HG03378 (cell line): ENCODE measurements around the gene MYO18A.

Source experiments
- ATAC-seq: cut with Tn5 transposase; IDR thresholded peaks from one replicate; pipeline ENCODE4 v1.9.1; 2021; ENCODE audit warnings: mild to moderate bottlenecking, moderate library complexity; ENCODE audit not compliant: unreplicated experiment

Gene MYO18A

DNA sequence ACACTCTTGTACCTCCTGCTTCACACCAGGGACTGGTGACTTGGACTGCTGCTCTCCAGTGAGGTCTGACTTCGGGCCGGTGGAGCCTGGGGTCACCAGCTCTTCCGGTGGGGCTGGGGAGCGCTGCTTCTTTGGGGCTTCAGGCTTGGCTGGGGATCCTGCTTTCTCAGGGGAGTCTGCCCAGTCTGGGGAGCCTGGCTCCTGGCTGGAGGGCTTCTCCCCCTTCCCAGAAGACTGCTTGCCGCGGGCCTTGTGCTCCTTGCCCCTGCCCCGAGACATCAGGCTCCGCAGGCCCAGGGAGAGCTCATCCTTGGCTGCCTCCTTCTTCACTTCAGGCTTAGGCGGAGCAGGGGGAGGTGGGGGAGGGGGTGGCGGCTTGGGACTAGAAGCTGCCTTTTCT is 52.4 kb downstream of the MYO18A start:
- ATAC-seq: no peak

DNA sequence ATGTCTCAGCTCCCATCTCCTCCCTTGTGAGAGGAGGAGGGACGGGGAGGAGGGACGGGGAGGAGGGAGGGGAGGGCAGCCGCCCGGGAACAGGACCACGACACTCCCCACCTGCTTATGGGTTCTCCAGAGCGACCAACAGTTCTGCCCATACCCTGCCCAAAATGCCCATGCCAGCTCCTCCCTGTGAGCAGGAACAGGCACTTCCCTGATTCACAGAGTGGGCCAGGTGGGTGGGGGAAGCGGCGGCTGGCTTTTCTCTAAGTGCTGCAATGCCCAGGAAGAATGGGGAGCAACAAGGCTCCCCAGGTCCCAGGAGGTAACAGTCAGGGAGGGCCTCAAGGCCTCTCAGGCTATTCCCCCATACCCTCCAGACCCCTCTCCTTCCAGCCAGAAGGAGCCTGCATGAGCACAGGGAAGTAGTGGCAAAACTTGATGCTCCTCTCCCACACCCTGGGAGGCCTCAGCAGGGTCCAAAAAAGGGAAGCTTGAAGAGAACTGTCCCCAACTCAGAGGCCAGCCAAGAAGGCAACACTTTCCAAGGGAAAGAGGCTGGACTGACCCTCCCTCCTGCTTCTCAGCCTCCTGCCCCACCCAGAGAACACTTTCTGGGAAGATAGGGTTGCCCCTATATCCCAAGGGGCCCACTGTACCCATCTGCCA is 53.8 kb downstream of the MYO18A start:
- ATAC-seq: no peak

DNA sequence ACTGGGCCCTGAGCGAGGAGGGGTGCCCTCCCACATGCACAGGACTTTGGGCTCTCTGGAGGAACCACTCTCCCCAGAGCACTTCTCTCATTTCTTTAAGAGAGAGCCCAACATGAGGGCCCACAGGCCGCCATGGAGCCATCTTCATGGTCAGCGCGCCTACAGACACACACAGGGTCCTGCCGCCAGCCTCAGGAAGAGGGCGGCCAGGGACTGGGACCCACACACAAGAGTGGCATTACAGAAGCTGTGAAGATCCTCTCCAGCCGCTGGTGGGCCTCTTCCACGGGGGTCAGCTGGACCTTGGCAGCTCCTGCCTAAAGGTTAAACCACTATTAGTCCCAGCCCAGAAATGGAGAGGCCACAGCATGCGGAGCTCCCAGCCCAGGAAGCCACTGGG is 54.5 kb downstream of the MYO18A start:
- no peak for ATAC-seq

DNA sequence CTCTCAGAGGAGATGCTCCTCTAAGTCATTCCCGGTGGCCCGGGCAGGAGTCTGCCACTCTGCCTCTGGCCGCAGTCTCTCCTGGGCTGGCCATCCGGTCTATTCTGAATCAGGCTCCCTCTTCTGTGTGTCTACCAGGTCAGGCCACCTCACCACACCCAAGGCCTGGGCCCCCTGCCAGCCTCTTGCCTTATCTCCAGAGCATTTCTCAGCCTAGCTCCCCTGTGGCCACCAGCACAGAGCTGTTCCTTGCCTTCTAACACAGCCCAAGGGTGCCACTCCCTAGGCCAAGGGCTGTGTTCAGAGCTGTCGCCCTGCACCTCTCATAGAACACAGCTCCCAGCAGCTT is 55.3 kb downstream of the MYO18A start:
- no peak for ATAC-seq

DNA sequence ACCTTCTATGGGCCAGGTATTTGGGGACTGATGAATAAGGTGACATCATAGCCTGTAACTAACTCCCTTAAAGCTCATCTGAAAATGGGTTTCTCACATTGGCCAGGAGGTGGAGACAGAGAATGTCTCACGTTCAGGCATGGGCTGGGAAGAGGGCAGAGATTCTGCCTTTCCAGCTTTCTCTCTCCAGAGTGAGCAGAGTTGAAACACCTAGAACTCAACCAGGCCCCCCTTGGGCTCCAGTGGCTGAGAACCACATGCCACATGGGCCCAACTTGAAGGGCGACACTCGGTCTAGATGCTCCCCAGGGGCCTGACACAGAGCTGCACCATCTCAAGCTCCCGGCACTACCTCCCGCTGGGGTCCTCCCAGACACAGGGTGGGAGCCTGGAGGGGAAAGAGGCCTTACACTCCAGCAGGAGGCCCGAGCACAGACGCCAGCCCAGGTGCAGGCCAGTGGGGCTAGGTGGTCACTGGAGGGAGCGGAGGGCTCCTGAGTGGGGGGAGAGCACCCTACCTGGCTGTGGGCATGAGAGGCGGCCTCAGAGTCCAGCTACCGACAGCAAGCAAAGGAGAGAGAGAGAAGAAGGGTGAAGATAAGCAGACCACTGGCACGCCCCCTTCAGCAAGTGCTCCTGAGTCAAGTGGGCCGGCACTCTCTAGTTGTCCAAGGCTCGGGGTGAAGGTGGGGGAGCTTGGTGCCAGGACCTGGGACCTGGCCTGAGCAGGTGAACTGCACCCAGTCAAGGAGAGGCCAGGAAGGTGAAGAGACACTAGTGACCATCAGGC is 55.9 kb downstream of the MYO18A start:
- ATAC-seq: no peak

DNA sequence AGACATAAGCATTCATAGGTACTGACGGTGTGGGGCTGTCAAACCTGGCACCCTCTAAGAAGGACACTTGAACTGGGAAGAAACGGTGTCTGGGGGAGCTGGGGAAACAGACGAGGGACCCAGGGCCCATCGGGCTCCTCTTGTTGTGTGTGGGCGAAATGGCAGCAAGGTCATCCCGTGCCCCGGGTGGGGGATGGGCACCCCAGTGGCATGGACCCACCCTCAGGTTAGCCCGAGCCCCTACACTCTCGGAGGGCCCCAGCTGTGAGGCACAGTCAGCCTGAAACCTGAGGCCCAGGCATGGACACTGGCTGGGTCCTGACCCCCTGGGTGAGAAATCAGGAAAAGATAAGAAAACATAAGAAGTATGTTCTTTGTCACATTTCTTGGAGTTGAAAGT is 57.1 kb downstream of the MYO18A start:
- no peak for ATAC-seq

DNA sequence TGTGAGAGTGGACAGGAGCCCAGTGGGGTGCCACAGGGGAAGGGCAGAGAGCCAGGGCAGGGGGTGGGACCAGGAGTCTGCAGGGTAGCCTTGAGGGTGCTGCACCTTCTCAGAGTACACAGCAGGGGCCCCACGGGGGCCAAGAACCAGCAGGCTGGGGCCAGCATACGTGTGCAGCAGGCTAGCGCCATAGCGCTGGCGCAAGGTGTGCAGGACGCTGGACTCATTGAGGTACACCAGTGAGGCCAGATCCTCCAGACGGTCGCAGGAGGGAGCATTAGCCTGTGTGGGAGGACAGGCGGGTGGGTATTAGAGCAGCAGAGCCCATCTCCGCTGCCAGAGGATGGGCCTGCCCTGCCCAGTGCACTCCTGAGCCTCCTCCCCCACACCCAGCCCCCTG is 58.8 kb downstream of the MYO18A start:
- no peak for ATAC-seq

DNA sequence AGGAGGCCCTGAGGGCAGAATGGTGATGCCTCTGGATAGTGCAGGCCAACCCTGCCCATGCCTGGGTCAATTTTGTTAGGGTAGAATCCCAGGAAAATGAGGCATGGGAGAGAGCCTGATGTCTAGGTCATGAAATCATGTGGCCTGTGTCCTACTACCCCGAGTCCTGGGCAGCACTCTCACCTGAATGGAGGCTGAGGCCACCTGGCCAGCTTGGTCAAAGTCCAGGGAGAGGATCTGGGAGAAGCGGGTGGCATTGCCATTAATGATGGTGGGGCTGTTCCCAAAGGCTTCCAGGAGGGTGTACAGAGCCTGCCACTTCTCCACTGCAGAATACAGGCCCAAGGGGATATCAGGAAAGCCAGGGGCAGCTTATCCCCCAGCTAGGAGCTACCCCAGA is 59.8 kb downstream of the MYO18A start:
- ATAC-seq: no peak

DNA sequence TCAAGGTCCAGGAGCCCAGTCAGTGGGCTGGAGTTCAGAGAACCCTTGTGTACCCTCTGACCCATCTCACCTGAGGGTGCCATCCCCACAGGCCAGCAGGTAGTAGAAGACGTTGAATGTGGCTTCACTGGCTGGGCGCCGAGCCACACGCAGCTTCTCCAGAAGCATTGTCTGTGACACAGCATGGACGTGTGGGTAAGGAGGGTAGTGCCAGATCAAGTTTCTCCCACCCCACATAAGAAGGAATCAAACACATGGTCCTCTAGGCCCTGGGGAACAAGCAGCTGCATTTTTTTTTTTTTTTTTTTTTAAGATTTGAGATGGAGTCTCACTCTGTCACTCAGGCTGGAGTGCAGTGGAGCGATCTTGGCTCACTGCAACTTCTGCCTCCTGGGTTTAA is 60.9 kb downstream of the MYO18A start:
- no peak for ATAC-seq

DNA sequence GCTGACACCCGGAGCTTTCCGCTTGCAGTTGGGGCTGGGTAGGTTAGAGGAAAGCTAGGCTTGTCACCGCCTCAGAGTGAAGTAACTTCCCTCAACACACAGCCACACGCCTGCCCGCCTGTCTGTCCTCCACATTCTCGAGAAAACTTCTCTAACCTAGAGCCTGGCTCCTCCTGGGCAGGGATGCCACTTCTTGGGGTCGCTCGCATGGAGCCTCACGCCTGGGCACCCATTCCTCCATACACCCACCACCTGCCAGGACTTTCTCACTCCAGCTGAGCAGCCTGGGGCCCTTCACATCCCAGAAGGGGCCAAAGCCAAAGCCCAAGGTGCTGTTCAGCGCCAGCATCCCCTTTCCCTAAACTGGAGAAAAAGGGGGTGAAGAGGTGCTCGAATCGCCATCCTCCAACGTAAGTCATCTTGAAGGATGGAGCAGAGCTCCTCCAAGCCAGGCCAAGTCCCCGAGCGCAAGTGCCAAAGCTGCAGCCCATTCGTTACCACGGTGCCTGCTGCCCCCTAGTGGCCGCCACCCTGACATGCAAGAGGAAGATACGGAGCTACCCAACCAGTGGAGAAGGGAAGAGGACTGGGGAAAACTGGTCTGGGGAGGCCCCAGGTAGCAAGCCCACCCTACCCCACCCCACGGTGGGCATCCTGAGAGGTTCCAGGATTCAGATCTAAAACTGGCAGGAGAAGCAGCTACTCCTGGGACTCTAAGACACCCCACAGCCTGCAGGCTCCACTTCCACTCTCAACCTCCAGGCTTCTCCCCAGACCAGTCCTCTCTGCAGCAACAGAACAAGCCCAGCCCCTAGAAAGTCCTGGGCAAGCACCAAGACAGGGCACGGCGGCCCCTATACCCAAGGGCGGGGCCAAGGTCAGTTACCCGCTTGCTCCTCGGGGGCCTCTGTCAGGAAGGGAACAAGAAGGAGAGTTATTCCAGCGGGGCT is 63.1 kb downstream of the MYO18A start:
- no peak for ATAC-seq

DNA sequence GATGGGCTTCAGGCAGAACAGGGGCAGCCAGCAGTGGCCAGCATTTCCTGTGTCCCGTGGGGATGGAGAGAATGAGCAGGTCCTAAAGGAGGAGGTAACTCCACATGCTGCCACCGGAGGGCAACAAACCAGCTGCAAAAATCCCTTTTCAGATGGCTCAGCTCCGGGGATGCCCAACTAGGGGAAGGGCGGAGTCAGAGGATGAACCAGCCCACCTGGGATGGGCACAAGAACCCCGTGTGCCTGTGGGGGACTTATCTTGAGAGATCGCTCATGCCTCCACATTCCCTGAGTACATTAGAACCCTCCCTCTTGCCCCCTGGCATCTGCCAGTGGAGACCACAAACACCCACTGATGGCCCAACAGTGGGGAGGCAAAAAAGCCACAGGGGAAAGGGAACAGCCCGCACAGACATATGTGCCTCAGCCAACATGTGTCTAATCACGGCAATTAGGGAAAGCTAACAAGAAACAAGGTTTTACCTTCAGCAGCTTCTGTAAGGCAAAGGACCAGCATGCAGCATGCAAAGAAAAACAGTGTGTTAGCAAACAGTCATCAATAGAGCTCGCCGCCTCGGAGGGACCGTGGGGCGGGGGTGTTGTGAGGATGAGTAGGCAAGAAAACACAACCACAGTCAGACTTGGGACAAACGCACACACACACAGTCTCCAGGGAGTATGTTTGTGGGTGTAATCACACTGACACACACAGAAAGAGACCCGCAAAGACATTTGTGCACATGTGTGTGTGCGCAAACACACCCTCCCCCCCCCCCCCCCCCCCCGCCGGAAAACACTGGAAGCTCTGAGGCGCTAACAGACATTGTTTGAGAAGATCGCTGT is 64.0 kb downstream of the MYO18A start:
- no peak for ATAC-seq

DNA sequence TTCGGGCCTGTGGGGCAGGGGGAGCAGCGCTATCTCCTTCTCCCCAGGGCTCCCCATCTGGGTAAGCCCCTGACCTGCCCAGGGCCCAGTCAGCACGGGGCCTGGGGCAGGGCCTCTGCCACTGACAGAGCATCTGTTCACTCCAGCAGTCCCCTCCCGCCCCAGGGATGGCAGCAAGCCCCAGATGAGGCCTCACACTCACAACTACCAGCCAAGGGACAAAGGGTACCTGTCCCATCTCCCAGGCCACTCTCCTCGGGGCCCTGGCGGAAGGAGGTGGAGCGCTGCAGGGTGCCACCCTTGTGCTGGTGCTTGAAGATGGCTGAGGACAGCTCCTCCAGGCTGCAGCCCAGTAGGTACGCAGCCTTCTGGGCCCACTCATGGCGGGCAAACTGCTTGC is 64.8 kb downstream of the MYO18A start:
- no peak for ATAC-seq

DNA sequence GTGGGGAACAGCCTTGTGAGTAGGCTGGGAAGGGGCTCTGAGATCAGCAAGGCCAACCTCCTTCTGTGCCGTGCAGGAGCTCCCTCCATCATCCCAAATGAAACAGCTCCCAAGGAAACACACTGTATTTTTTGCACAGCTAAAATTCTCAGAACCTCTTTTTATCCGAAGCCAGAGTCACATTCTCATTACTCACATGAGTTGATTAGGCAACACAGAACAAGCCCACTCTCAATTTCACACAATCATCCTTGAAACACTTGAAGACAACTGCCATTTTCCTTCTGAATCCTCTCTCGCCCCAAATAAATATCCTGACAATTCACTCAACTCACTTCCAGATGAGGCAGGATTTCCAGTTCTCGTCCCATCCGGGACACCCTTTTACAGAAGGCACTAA is 66.1 kb downstream of the MYO18A start:
- ATAC-seq: no peak

DNA sequence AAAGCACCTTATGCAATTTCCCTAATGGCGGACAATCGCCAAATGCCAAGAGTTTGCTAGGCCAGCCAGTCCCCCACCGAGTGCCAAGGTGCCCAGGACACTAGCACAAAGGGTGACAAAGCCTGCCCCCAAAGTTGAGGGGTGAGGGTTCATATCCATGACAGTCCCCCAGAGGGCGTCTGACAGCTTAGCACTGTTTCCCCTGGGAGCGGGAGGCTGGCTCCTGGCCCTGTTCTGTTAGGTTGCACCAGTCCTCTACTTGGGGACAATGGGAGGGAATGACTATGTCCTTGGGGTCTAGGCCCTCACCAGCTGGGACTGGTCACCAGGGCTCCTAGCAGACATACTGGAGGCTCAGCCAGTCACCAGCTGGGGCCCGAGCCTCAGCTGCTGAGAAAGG is 66.9 kb downstream of the MYO18A start:
- no peak for ATAC-seq

DNA sequence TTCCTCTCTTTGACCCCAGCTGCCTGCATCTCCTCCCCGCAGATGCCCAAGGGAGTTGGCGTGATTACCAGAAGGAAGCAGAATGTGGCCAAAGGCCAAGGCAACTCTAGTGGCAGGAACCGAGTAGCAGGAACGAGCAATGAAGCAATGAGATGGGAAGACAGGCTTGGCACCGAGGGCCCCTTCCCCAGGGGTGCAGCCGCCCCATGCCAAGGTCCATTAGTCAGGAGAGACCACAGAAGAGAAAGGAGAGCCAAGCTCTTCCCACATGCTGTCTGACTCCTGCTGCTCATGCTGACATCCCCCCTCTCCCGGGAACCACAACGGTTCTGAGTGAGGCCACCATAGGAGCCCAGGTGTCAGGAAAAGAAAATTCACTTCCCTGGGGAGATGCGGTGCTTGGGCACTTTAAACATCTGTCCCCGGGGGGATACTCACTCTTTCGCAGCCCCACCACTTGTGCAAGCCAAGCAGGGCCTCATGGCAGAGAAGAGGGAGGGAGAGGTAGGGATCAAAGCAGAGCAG is 67.4 kb downstream of the MYO18A start:
- ATAC-seq: no peak

DNA sequence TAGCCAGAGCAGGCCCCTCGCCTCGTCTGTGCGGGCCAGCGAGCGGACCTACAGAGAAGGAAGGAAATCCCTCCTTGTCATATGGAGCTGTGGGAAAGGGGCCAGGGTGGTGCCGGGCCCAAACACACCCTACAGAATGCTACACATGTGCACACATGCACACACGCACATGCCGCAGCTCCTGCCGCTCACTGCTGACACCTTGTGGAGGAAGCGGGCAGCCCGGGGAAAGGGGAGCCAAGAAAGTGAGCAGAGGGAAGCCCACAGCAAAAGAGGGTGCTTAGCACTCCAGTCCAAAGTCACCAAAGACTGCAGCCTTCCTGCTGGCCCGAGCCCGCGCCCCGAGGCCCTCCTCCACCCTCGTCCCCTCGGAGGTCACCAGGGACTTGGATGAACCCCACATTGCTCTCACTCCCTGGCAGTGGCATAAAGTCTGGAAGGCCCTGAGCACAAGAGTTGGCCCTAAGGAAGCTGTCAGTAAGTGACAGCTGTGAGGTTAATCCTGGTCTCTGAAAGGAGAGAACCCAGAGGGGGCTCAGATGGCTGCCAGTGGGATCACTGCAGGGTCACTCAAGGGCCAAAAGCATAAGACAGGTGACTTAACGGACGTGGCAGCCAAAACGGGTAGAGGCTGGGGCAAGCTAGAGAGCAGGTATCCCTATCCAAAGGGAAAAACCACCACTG is 68.2 kb downstream of the MYO18A start:
- no peak for ATAC-seq

DNA sequence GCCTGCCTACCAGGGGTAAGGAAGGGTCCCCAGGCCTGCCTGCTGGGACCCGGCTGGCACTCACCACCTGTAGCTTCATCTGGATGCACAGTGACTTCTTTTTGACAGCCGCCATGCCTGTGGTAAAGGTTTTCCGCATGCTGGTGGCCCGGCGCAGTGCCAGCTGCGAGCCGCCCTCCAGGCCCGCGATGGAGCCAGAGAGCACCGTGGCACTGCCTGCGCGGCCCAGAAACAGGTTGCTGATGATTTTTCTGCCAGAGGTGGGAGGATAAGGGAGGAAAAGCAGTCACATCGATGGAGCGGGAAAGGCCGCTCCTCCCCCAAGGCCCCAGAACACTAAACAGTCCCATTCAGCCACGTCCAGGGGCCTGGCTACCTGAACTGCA is 69.8 kb downstream of the MYO18A start:
- no peak for ATAC-seq

DNA sequence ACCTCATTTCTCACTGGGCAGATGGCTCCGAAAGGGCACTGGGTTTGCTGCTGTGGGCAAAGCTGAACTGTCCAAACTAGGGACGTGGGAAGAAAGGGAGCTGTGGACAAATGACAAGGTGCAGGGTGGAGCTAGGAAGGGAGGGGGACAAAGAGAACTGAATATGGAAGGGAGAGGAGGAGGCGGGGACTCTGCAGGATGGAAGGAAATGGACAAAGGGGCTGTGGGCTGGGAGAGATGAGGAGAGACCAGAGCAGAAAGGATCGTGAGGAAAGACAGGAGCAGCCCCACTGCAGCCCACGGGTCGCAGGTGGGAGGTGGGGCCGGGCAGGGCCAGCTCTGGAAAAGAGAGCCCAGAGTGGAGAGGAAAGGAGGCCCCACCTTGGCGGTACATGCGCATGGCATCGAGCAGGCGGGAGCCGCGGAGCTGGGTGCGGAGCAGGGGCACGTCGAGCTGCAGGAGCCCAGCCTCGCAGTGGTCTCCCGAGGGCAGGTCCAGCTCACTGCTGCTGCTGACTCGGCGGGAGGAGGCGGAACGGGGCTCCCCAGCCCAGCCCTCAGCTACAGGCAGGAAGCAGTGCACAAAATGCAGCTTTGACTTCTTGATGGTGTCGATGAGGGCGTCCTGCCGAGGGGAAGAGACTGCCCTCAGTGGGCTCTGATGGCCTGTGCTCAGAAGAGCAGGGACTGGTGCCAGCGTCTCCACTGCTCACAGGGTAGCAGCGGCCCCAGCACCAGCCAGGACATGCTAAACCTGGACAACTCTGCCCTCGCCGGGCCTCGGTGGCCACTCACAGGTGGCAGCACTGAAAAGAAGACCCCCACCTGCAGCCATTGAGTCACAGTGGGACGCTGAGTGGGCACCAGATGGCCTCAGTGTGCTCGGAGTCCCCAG is 70.5 kb downstream of the MYO18A start:
- ATAC-seq: no peak
